ENCODE measurements around the gene ZFC3H1. TPM values are rescaled to one million over a fixed set of nuclear protein-coding genes. Genes with fewer than 3 reads are reported as not detected.

The ZFC3H1 gene
- total RNA-seq, 1 experiment from 2014 or later = 37.1 TPM

- no peak overlapping the region for H2AFZ ChIP-seq (ENCODE audit: low read depth, low read length, poor library complexity, severe bottlenecking)
- H3K36me3 ChIP-seq (ENCODE audit: control insufficient read depth in 1 of 2, insufficient read depth in 2 of 2, low read length in 2 of 2) = no peaks in the 10 kb centered on the region
- no peaks in the 10 kb centered on the region for H3K79me2 ChIP-seq (ENCODE audit: insufficient read depth, low read length)
- no peaks in the 10 kb centered on the region for H3K27me3 ChIP-seq (ENCODE audit: insufficient read depth, low read length)
- no peaks in the 10 kb centered on the region; the same call in 1 of the 2 replicates for H3K9me2 ChIP-seq (ENCODE audit: insufficient read depth)
- no peak overlapping the region for H3K4me2 ChIP-seq (ENCODE audit: low read length)
- no peak overlapping the region for H3K9ac ChIP-seq (ENCODE audit: low read length)
- ChIA-PET CTCF (no interaction called here), POLR2A (no interaction called here), RAD21 (ENCODE audit: low non-redundant PET in 1 of 2, low total read pairs in 2 of 2, uncharacterized antibody in 2 of 2, unreplicated experiment in 2 of 2) (no interaction called here)
- BruUV-seq (replicated peaks) = no TSS peak
- H4K20me1 ChIP-seq (ENCODE audit: insufficient read depth) = no peaks in the 10 kb centered on the region
- H3K4me3 ChIP-seq (replicated peaks in 1 of 2; ENCODE audit: low read depth in 1 of 2, low read length in 2 of 2) = no peak overlapping the region
- ATAC-seq (no peak), DNase-seq (ENCODE audit: low read depth, low spot score) (no peak)
- no peak overlapping the region for H3K27ac ChIP-seq (ENCODE audit: low read depth, low read length)
- TF ChIP-seq, protein P1, sequence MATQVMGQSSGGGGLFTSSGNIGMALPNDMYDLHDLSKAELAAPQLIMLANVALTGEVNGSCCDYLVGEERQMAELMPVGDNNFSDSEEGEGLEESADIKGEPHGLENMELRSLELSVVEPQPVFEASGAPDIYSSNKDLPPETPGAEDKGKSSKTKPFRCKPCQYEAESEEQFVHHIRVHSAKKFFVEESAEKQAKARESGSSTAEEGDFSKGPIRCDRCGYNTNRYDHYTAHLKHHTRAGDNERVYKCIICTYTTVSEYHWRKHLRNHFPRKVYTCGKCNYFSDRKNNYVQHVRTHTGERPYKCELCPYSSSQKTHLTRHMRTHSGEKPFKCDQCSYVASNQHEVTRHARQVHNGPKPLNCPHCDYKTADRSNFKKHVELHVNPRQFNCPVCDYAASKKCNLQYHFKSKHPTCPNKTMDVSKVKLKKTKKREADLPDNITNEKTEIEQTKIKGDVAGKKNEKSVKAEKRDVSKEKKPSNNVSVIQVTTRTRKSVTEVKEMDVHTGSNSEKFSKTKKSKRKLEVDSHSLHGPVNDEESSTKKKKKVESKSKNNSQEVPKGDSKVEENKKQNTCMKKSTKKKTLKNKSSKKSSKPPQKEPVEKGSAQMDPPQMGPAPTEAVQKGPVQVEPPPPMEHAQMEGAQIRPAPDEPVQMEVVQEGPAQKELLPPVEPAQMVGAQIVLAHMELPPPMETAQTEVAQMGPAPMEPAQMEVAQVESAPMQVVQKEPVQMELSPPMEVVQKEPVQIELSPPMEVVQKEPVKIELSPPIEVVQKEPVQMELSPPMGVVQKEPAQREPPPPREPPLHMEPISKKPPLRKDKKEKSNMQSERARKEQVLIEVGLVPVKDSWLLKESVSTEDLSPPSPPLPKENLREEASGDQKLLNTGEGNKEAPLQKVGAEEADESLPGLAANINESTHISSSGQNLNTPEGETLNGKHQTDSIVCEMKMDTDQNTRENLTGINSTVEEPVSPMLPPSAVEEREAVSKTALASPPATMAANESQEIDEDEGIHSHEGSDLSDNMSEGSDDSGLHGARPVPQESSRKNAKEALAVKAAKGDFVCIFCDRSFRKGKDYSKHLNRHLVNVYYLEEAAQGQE (IDR thresholded peaks at IDR 0.05; ENCODE audit: low read depth) = no peak
- TF ChIP-seq POLR2AphosphoS5 (IDR thresholded peaks at IDR 0.05; ENCODE audit: low read depth, low read length) (no peak), JUND (IDR thresholded peaks at IDR 0.05) (no peak), SIN3A (IDR thresholded peaks at IDR 0.05; ENCODE audit: low read depth) (no peak), ZNF274 (IDR thresholded peaks at IDR 0.05; ENCODE audit: low read depth, low read length) (no peak), POLR2A (IDR thresholded peaks at IDR 0.05; ENCODE audit: borderline replicate concordance, extremely low read depth, insufficient read depth, insufficient read length) (no peak), CEBPB (IDR thresholded peaks at IDR 0.05; ENCODE audit: low read depth) (no peak), ZBTB33 (IDR thresholded peaks at IDR 0.05; ENCODE audit: extremely low read depth, insufficient replicate concordance, low read length) (no peak), SRF (IDR thresholded peaks at IDR 0.05; ENCODE audit: low read depth) (no peak), ATF3 (IDR thresholded peaks at IDR 0.05) (no peak), EZH2phosphoT487 (IDR thresholded peaks at IDR 0.05; ENCODE audit: borderline replicate concordance) (no peak), RAD21 (IDR thresholded peaks at IDR 0.05; ENCODE audit: low read depth) (no peak), ZFX (IDR thresholded peaks at IDR 0.05) (no peak), TCF7L2 (IDR thresholded peaks at IDR 0.05; ENCODE audit: borderline replicate concordance, extremely low read depth, insufficient read depth, insufficient read length) (no peak), YY1 (IDR thresholded peaks at IDR 0.05; ENCODE audit: extremely low read depth, insufficient replicate concordance, low read depth, low read length) (no peak), EZH2 (IDR thresholded peaks at IDR 0.05) (no peak), EGR1 (IDR thresholded peaks at IDR 0.05; ENCODE audit: low read depth) (no peak)
- TF ChIP-seq, protein P2, sequence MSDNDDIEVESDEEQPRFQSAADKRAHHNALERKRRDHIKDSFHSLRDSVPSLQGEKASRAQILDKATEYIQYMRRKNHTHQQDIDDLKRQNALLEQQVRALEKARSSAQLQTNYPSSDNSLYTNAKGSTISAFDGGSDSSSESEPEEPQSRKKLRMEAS (IDR thresholded peaks at IDR 0.05) = no peak
- no peaks in the 10 kb centered on the region for H3K9me3 ChIP-seq (ENCODE audit: control insufficient read depth in 1 of 2, insufficient read depth in 1 of 2, low read depth in 1 of 2, low read length in 2 of 2)
- peaks cover 0 to 6% of the 10 kb centered on the region in 2 experiments; a peak in 1 of 4 replicates for H3K4me1 ChIP-seq (ENCODE audit: control insufficient read depth in 1 of 2, insufficient read depth in 2 of 2, low read length in 2 of 2)
- intact Hi-C loops (cut with micrococcal nuclease) = no loop called here
These were observed 72.0 kb downstream of the ZFC3H1 start for GRCh38 chr12:71591601-71592000.

Measured in HCT116 (cell line).